ENCODE results near the gene KRT20.

DNA sequence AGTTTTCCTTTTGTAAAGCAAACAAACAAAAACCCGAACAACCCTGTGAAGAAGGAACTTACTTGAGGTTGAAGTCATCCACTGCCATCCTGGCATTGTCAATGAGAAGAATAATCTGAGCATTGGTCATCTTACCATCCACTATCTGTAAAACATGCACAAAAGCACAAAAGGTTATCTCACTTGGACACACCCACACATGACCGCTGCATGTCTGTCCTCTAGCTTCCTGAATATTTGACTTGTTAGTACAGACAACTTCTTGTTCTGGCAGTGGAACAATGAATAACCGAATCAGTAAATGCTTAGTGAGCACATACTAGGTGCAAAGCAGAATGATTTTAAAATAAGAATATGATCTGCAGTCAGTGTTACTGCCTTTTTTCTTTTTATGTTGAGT is 46.3 kb upstream of the KRT20 start:
- TF ChIP-seq CTCF (conservative IDR thresholded peaks at IDR 0.05; ENCODE audit: low read depth, low read length) (no peak), EZH2 (IDR thresholded peaks at IDR 0.05; ENCODE audit: low read length, unreplicated experiment) (no peak)
